IPS-18c (cell line): Measurements from ENCODE around the gene ECSCR.
"Not testable (repeated sequence)": the region's sequence is repeated elsewhere in the genome, so short reads cannot be mapped to it uniquely, and the experiment has no call there.

Source experiments
- H3K4me3 ChIP-seq: 2 replicates; pipeline ENCODE4 v1.7.0; 2013; ENCODE audit warnings: low read depth, mild to moderate bottlenecking, low read length, moderate library complexity; ENCODE audit not compliant: insufficient read depth
- H3K9me3 ChIP-seq: one replicate; pipeline ENCODE4 v1.6.1; 2013; ENCODE audit warnings: mild to moderate bottlenecking, low read length, moderate library complexity; ENCODE audit not compliant: control insufficient read depth, insufficient read depth

The ECSCR gene

GRCh38 chr5:139478657-139479423, 16.3 kb upstream of the ECSCR start:
- H3K4me3 ChIP-seq, H3K9me3 ChIP-seq: not testable (repeated sequence)

- Histone ChIP-seq H3K9me3 (no peaks in the 10 kb centered on the region), H3K4me3 (no peak overlapping the region)
These were observed 13.5 kb upstream of the ECSCR start for GRCh38 chr5:139475865-139476617.

- Histone ChIP-seq H3K4me3 (no peak overlapping the region), H3K9me3 (no peaks in the 10 kb centered on the region)
These were observed 12.6 kb upstream of the ECSCR start for GRCh38 chr5:139474890-139475791.

GRCh38 chr5:139473565-139473964, 11.0 kb upstream of the ECSCR start:
- Histone ChIP-seq H3K4me3 (no peak overlapping the region), H3K9me3 (no peaks in the 10 kb centered on the region)

- no peak overlapping the region for H3K4me3 ChIP-seq
These were observed 10.6 kb upstream of the ECSCR start for GRCh38 chr5:139473105-139473504.

GRCh38 chr5:139472386-139473030, 10.0 kb upstream of the ECSCR start:
- no peak overlapping the region for H3K4me3 ChIP-seq
- no peaks in the 10 kb centered on the region for H3K9me3 ChIP-seq

More at GRCh38 chr5:139473105-139473504, 10.6 kb upstream of the ECSCR start:
- no peaks in the 10 kb centered on the region for H3K9me3 ChIP-seq

- Histone ChIP-seq H3K9me3 (no peaks in the 10 kb centered on the region), H3K4me3 (no peak within 1 kb of the TSS)
These were observed 8.3 kb upstream of the ECSCR start, which contains the start of gene SMIM33 for GRCh38 chr5:139470821-139471300. SMIM33 (plus strand) TSS chr5:139471004; CDS start chr5:139471122, 118 bp downstream.

- Histone ChIP-seq H3K4me3 (no peak overlapping the region), H3K9me3 (no peaks in the 10 kb centered on the region)
These were observed 5.9 kb upstream of the ECSCR start for GRCh38 chr5:139468421-139468931.

- Histone ChIP-seq H3K9me3 (no peaks in the 10 kb centered on the region), H3K4me3 (no peak overlapping the region)
These were observed 845 bp downstream of the ECSCR start for GRCh38 chr5:139461698-139462097.

GRCh38 chr5:139461176-139461575, 1.4 kb downstream of the ECSCR start:
- Histone ChIP-seq H3K9me3 (no peaks in the 10 kb centered on the region), H3K4me3 (no peak overlapping the region)

- Histone ChIP-seq H3K9me3 (no peaks in the 10 kb centered on the region), H3K4me3 (no peak overlapping the region)
These were observed 2.1 kb downstream of the ECSCR start for GRCh38 chr5:139460455-139460854.

GRCh38 chr5:139459451-139459934, 3.0 kb downstream of the ECSCR start:
- H3K9me3 ChIP-seq = no peaks in the 10 kb centered on the region
- H3K4me3 ChIP-seq = no peak overlapping the region

- no peak overlapping the region for H3K4me3 ChIP-seq
- no peaks in the 10 kb centered on the region for H3K9me3 ChIP-seq
These were observed 3.7 kb downstream of the ECSCR start for GRCh38 chr5:139458580-139459407.

- Histone ChIP-seq H3K9me3 (no peaks in the 10 kb centered on the region), H3K4me3 (no peak overlapping the region)
These were observed 4.8 kb downstream of the ECSCR start for GRCh38 chr5:139457653-139458306.

- Histone ChIP-seq H3K4me3 (no peak overlapping the region), H3K9me3 (no peaks in the 10 kb centered on the region)
These were observed 5.3 kb downstream of the ECSCR start for GRCh38 chr5:139457241-139457640.
